DMS114 treated with DMSO at 0.1 percent for 48 hours (cell line): ENCODE data around the gene RHOBTB3.
"Not testable (repeated sequence)": the region's sequence is repeated elsewhere in the genome, so short reads cannot be mapped to it uniquely, and the experiment has no call there.

Experiments
- DNase-seq: peaks from one replicate; lab custom pipeline; 2025; ENCODE audit not compliant: unreplicated experiment; lab: John Stamatoyannopoulos, UW

RHOBTB3 gene

GRCh38 chr5:95816341-95816740, 85.2 kb downstream of the RHOBTB3 start:
- no peak for DNase-seq

GRCh38 chr5:95816776-95817175, 85.6 kb downstream of the RHOBTB3 start:
- DNase-seq, result no peak

GRCh38 chr5:95817430-95817829, 86.3 kb downstream of the RHOBTB3 start:
- DNase-seq, result no peak

- no peak for DNase-seq
Observed at GRCh38 chr5:95818181-95819147, 87.3 kb downstream of the RHOBTB3 start.

GRCh38 chr5:95821110-95822021, 90.2 kb downstream of the RHOBTB3 start:
- no peak for DNase-seq

GRCh38 chr5:95822043-95822541, 91.0 kb downstream of the RHOBTB3 start:
- no peak for DNase-seq

GRCh38 chr5:95822542-95823181, 91.5 kb downstream of the RHOBTB3 start, which contains the start of gene GLRX:
Gene GLRX (minus strand): TSS chr5:95822726. CDS start chr5:95822662, 64 bp downstream.
- DNase-seq, result peak; percentile 54

- DNase-seq, result no peak
Observed at GRCh38 chr5:95823218-95823737, 92.1 kb downstream of the RHOBTB3 start.

GRCh38 chr5:95823738-95824609, 92.8 kb downstream of the RHOBTB3 start:
- DNase-seq, result no peak

GRCh38 chr5:95824747-95825146, 93.6 kb downstream of the RHOBTB3 start:
- DNase-seq, result no peak

- DNase-seq, result no peak
Observed at GRCh38 chr5:95825495-95825894, 94.4 kb downstream of the RHOBTB3 start.

GRCh38 chr5:95826949-95827891, 96.1 kb downstream of the RHOBTB3 start:
- DNase-seq, result no peak

GRCh38 chr5:95827892-95828246, 96.7 kb downstream of the RHOBTB3 start:
- DNase-seq, result no peak

GRCh38 chr5:95830226-95830625, 99.1 kb downstream of the RHOBTB3 start:
- no peak for DNase-seq

GRCh38 chr5:95832664-95833063, 101.5 kb downstream of the RHOBTB3 start:
- DNase-seq, result no peak

GRCh38 chr5:95835682-95836385, 104.7 kb downstream of the RHOBTB3 start:
- DNase-seq, result no peak

- DNase-seq, result no peak
Observed at GRCh38 chr5:95836544-95836943, 105.4 kb downstream of the RHOBTB3 start.

GRCh38 chr5:95836971-95837370, 105.8 kb downstream of the RHOBTB3 start:
- DNase-seq, result not testable (repeated sequence)
